Measurements from ENCODE around the gene CIC.

CIC gene

DNA sequence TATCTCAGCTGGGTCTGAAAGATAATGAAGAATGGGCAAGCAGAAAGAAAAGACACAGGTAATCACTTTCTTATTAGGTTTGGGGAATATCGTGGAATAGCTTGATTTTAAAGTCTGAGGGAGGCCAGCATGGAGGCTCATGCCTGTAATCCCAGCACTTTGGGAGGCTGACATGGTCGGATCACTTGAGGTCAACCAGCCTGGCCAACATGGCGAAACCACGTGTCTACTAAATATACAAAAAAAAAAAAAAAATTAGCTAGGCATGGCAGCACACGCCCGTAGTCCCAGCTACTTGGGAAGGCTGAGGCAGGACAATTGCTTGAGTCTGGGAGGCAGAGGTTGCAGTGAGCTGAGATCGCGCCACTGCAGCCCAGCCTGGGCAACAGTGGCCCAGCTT, 34.8 kb downstream of the CIC start:
- no peak for DNase-seq (ENCODE audit: low read depth in 3 of 3, low spot score in 1 of 3)

DNA sequence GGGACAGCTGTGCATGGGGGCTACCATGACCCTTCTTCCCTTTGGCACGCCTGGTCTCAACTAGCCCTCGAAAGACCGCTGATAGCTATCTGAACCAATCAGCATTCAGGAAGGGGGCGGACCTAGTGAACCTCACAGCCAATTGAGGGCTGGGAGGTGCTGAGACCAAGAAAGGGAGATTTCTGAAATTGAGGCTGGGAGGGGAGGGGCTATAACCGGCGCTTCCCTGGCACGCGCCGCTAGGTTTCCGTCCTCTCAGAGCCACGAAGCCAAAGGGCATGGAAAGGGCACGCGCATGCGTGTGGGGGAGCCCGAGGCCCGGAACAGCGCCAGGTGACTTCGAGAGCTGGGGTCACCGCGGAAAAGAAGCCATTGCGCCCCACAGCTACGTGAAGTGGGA, 37.6 kb downstream of the CIC start:
- no peak for DNase-seq (ENCODE audit: low read depth in 3 of 3, low spot score in 1 of 3)

GRCh38 chr19:42309686-42310085, 40.6 kb downstream of the CIC start:
- DNase-seq (ENCODE audit: low read depth in 3 of 3, low spot score in 1 of 3) = no peak

DNA sequence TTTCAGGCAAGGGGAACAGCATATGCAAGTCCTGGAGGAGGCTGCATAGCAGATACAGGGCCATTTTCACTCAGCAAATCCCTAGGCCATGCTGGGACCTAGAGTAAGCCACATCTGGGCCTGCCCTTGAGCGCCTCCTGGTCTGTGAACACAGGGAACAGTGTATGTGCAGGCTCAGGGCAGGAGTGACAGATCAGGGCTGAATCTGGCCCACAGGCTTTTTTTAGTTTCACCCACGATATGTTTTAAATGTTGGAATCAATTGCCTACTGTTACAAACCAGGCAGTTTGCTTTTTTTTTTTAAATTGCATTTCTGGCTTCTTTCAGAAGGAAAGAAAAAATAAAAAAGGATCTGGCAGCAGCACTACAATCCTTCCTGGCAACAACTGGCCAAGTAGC, 42.6 kb downstream of the CIC start:
- no peak for DNase-seq (ENCODE audit: low read depth in 3 of 3, low spot score in 1 of 3)

GRCh38 chr19:42312370-42312769, 43.3 kb downstream of the CIC start:
- no peak for DNase-seq (ENCODE audit: low read depth in 3 of 3, low spot score in 1 of 3)

GRCh38 chr19:42313096-42313839, 44.2 kb downstream of the CIC start, which contains the start of gene TMEM145:
Gene TMEM145, plus strand, starts transcription at chr19:42313309. Its CDS starts 68 bp downstream, at chr19:42313377.
- no peak for DNase-seq (ENCODE audit: low read depth in 3 of 3, low spot score in 1 of 3)

DNA sequence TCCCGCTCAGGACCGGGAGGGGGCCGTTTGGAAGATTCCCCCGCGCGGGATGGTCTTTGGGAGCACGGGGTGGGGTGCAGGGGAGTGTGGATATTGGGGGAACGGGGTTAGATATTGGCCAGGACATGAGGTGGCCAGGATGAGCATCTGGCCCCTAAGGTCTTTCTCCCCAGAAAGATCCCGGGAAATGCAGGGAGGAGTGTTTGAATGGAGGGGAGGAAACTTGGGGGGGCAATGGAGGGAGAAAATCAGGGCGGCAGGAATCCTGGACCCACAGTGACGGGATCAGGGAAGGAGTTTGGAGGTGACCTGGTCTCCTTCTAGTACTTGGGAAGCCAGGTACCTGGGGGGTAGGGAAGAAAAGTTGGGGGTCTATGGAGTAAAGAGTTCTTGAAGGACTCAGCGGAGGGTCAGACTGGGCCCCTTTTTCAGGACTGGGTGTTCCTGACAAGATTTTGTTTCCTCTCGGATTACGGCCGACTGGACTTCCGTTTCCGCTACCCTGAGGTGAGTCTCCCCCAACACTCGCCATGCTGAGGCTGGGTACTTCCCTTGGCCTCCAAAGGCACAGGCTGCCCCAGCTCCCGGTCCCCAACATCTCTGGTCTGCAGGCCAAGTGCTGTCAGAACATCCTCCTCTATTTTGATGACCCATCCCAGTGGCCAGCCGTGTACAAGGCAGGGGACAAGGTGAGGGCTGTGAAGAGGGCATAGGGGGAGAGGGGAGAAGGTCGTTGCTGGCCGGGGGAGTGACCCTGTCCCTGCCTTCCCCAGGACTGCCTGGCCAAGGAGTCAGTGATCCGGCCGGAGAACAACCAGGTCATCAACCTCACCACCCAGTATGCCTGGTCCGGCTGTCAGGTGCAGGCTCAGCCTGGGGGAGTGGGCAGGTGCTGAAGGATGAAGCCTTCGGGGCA, 45.0 kb downstream of the CIC start:
- DNase-seq (ENCODE audit: low read depth in 3 of 3, low spot score in 1 of 3) = no peak

DNA sequence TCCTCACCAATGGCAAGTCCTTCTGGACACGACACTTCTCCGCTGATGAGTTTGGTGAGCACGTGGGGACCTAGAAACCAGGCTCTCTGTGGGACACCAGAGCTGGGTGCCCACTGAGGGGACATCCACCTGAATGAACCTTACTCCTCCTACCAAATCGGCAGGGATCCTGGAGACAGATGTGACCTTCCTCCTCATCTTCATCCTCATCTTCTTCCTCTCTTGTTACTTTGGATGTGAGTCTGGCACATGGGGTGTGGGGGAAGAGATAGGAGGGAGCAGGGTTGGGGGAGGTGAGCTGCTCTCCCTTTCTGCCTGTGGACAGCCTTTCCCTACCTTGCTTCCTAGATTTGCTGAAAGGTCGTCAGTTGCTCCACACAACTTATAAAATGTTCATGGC, 46.0 kb downstream of the CIC start:
- DNase-seq (ENCODE audit: low read depth in 3 of 3, low spot score in 1 of 3) = no peak

DNA sequence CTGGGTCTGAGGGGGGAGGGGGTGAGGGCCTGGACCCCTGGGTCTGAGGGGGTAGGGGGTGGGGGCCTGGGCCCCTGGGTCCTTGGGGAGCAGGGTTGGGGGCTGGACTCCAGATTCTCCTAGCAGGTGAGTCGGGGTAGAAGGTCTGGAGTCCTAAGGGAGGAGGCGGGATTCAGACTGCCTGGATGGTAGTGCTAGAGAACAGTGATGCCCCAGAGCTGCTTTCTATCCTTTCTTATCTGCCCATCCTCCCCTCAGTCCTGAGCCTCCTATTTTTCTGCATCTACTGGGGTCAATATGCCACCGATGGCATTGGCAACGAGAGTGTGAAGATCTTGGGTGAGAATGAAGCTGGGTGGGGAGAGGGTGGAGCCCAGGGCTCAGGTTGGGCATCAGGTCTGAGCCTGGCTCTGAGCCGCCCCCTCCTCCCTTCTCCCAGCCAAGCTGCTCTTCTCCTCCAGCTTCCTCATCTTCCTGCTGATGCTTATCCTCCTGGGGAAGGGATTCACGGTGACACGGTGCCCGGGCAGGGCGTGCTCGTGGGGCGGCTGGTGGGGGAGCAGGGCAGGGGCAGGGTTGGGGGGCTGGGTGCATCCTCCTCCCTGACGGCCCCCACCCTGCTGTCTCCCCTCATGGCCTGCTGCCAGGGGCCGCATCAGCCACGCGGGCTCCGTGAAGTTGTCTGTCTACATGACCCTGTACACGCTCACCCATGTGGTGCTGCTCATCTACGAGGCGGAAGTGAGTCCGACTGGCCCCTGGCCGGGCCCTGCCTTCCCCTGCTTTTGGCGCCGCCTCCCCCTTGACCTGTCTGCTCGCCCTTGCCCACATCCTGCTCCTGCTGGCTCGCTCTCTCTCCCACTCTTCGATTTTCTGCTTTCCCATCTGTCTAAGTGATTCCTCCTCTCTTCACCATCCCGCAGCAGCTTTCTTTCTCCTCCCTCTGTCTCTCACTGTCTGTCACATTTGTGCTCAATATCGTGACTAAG, 47.5 kb downstream of the CIC start:
- DNase-seq (ENCODE audit: low read depth in 3 of 3, low spot score in 1 of 3) = no peak

DNA sequence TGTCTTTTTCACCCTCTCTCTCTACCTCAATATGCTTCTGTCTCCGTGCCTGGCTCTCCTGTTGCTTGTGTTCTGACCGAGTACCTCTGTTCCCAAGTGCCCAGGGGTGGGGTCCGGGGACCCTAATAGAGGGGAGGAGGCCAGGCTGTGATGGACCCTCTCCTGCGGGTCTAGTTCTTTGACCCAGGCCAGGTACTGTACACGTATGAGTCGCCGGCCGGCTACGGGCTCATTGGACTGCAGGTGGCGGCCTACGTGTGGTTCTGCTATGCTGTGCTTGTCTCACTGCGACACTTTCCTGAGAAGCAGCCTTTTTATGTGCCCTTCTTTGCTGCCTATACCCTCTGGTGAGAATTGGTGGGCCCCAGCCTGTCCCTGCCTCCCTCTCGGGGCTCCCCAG, 48.5 kb downstream of the CIC start:
- no peak for DNase-seq (ENCODE audit: low read depth in 3 of 3, low spot score in 1 of 3)

- no peak for DNase-seq (ENCODE audit: low read depth in 3 of 3, low spot score in 1 of 3)
Measured at GRCh38 chr19:42322305-42322704, 53.3 kb downstream of the CIC start.

- no peak for DNase-seq (ENCODE audit: low read depth in 3 of 3, low spot score in 1 of 3)
Measured at GRCh38 chr19:42323473-42323851, 54.4 kb downstream of the CIC start.

GRCh38 chr19:42323852-42324654, 55.0 kb downstream of the CIC start:
- no peak for DNase-seq (ENCODE audit: low read depth in 3 of 3, low spot score in 1 of 3)

DNA sequence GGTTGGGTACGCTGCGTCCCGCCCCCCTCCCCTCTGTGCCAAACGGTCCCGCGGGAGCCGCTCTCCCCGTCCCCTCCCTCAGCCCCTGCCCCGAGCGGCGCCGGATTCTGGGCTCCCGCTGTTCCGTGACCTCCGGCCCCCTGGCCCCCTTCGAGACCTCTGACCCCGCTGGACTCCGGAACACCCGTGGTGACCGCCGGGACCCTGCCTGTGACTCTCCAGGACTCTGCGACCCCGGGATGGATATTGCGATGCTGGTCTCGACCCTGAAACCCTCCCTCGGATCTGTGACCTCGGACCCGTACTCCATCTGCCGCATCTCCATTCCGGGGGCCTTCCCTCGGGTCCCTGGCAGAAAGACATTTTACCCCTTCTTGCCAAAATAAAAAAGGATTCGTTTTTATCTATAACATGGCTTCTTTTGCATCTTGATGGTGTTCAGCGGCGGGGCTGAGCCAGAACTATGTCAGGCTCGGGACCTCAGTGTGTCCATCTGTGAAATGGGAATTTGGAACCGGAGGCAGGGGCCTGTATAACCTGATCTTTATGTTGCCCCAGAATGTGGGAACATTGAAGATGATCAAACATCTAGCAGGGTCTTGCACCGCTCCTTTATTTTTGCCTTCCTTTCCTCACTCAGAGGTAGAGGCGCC, 55.7 kb downstream of the CIC start:
- DNase-seq (ENCODE audit: low read depth in 3 of 3, low spot score in 1 of 3) = no peak

DNA sequence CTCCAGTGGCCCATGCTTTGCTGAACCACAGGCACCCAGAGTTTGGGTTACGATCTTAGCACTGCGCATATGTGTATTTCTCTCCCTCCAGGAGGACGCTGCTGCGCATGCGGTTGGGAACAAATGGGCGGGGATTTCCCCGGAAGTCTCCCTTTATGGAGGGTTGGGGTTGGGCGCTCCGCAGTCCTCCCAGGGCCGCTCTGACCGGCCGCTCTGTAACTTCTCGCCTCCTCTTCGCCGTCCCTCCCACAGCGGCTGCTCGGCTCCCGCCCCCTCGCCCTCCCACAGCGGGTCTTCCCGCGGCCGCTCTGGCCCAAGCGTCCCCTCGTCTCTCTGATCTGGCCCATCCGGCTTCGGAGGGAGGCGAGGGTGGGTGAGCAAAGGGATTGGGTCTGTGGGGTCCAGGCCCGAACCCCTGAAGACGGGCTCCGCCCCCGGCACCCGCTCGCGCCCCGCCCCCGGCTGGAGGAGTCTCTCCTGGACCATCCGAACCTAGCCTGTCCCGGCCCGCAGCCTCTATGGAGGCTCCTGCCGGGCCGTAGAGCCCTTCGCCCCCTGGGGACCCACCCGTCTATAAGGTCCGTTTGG, 56.4 kb downstream of the CIC start, which contains the start of gene MEGF8:
Gene MEGF8, plus strand, starts transcription at position 328 of the 588 bp plus-strand sequence. CDS start 609 bp downstream, outside the sequence.
- DNase-seq (ENCODE audit: low read depth in 3 of 3, low spot score in 1 of 3) = peak; percentile 95

GRCh38 chr19:42325896-42326771, 57.1 kb downstream of the CIC start:
- no peak for DNase-seq (ENCODE audit: low read depth in 3 of 3, low spot score in 1 of 3)

DNA sequence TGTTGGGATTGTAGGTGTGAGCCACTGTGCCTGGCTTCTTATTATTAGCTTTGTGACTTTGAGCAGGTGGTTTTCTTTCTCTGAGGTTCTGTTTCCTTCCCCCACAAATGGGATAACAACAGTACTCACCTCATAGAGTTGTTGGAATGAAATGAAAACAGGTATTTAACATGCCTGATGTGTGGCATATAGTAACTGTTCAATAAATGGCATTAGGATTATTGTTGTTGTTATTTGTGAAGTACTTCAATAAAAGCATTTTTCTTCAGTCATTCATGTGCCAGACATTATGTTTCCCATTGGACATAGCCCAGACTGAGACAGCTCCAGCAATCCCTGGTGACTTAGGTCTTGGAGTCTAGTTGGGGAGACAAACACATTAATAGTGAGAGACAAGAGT, 57.9 kb downstream of the CIC start:
- no peak for DNase-seq (ENCODE audit: low read depth in 3 of 3, low spot score in 1 of 3)

DNA sequence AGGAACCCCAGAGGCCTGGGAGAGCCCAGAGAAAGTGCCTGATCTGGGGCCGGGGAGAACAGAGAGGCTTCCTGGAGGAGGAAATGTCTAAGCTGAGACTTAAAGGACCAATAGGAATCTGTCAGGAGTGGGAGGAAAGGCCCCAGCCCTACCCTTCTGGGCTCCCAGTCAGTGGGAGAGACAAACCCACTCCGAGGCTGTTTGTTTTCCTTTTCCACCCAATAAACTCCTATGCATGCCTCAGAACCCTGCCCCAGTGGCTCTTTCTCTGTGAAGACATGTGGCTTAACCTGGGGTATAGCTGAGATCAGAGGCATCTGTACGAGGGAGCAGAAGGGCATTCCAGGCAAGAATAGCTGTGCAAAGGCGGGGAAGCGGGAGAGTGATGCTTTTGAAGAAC, 58.3 kb downstream of the CIC start:
- DNase-seq (ENCODE audit: low read depth in 3 of 3, low spot score in 1 of 3) = no peak

Data from stimulated activated CD4-positive, alpha-beta T cell treated with anti-CD3 and anti-CD28 coated beads, TNF-alpha, amount 100 ng/mL, for 1 hour (primary cell).